Measurements from ENCODE around the gene HES1.

GRCh38 chr3:194165271-194166018 lies 29.5 kb downstream of the HES1 start:
- TF ChIP-seq CTCF (IDR thresholded peaks at IDR 0.05; ENCODE audit: insufficient read depth, low read length, poor library complexity, severe bottlenecking): no peak
- no peak for TF ChIP-seq EZH2phosphoT487 (conservative IDR thresholded peaks at IDR 0.05; ENCODE audit: low read length)

All from SU-DHL-6 (cell line).